ENCODE measurements around the gene SLC39A2. TPM values are rescaled to one million over a fixed set of nuclear protein-coding genes. Genes with fewer than 3 reads are reported as not detected.
"Not testable (repeated sequence)": the region's sequence is repeated elsewhere in the genome, so short reads cannot be mapped to it uniquely, and the experiment has no call there.

The SLC39A2 gene
- polyA plus RNA-seq, 3 donors: not detected

DNA sequence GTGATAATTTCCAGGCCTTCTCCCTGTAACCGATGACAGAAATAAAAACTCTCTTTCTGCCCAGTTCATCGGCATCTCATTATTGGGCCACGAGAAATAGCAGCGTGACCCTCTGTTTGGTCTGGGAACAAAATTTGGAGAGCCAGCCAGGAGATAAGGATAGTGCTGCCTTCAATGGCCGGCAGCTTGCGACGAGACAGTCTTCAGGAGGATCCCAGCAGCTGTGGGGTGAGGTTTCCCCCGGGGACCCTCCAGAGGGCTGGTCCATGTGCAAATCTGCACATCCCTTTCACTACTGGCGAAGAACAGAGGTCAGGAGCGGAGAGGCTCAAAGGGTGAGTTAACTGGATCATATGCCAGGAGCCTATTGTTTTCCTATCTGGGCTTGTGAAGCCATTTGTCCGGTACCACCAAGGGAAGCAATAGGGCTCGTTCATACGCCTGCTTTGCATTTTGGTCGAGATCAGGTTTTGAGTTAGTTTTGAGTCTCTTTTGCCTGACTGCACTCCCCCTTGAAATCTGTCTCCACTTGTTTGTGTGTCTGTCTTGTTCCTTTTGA lies 4.8 kb downstream of the SLC39A2 start:
- DNase-seq: no peak
- no peaks in the 10 kb centered on the region for H4K20me1 ChIP-seq (ENCODE audit: insufficient read depth, low read length)
- no peak overlapping the region for H3K9ac ChIP-seq (ENCODE audit: insufficient read depth, low read length, poor library complexity, severe bottlenecking)
- H3K4me1 Mint-ChIP-seq: no peaks in the 10 kb centered on the region
- no peaks in the 10 kb centered on the region for H3K4me1 ChIP-seq (ENCODE audit: control insufficient read depth in 1 of 2, insufficient read depth in 2 of 2, low read length in 2 of 2)
- no peaks in the 10 kb centered on the region for H3K79me2 ChIP-seq (ENCODE audit: insufficient read depth, low read length)
- H3K4me3 ChIP-seq (replicated peaks in 1 of 3; ENCODE audit: low read depth in 2 of 3, low read length in 3 of 3): no peak overlapping the region
- H3K27ac Mint-ChIP-seq: no peak overlapping the region
- H3K4me3 Mint-ChIP-seq: no peak overlapping the region
- H3K27me3 Mint-ChIP-seq (ENCODE audit: low read depth in 3 of 3): peaks cover 0 to 3% (median 0%) of the 10 kb centered on the region in 3 donors
- no peaks in the 10 kb centered on the region for H3K36me3 ChIP-seq (replicated peaks in 1 of 2; ENCODE audit: control insufficient read depth in 1 of 2, insufficient read depth in 2 of 2, low read length in 2 of 2)
- H3K27ac ChIP-seq (ENCODE audit: low read depth in 1 of 2, low read length in 2 of 2): no peak overlapping the region
- no peak overlapping the region for H2AFZ ChIP-seq (ENCODE audit: insufficient read depth, low read depth, low read length, poor library complexity, severe bottlenecking)
- no peaks in the 10 kb centered on the region for H3K36me3 Mint-ChIP-seq
- intact Hi-C loops (cut with micrococcal nuclease): no loop called here
- peaks cover 0 to 1% (median 0%) of the 10 kb centered on the region in 7 donors for H3K9me3 Mint-ChIP-seq
- 100% methylated on average over 7 of the region's 14 CpGs for WGBS (ENCODE audit: insufficient coverage)
- H3K9me3 ChIP-seq (replicated peaks in 1 of 2; ENCODE audit: control insufficient read depth in 1 of 2, insufficient read depth in 1 of 2, low read length in 2 of 2): no peaks in the 10 kb centered on the region
- H3K27me3 ChIP-seq (ENCODE audit: control insufficient read depth in 2 of 2, insufficient read depth in 2 of 2, low read length in 2 of 2): no peaks in the 10 kb centered on the region
- no peak overlapping the region for H3K4me2 ChIP-seq (replicated peaks; ENCODE audit: extremely low read depth, low read length, poor library complexity, severe bottlenecking)
- TF ChIP-seq CTCF (IDR thresholded peaks at IDR 0.05): no peak

DNA sequence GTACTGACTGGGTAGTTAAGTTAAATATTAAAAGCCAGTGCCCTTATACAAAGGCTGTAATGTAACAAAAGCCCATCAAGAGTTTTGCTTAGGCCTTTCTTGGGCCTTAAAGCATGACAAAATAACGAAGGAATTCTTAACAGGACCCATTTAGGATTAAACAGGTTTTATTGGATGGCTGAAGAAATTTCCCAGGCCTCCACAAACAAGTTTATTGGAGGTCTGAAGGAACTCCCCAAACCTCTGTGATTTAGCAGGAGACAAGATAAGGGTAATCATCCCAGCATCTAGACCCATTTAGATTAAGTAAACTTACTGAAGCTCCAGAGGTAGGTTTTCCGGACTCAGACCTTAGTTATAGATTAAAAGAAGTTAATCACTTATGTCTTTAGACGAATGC lies 10.6 kb downstream of the SLC39A2 start:
- not testable (repeated sequence) for H3K4me1 Mint-ChIP-seq; H3K9me3 ChIP-seq (replicated peaks in 1 of 2; ENCODE audit: control insufficient read depth in 1 of 2, insufficient read depth in 1 of 2, low read length in 2 of 2); H3K36me3 Mint-ChIP-seq; H3K27ac ChIP-seq (ENCODE audit: low read depth in 1 of 2, low read length in 2 of 2); H3K4me3 Mint-ChIP-seq; H3K79me2 ChIP-seq (ENCODE audit: insufficient read depth, low read length); H3K9me3 Mint-ChIP-seq; H2AFZ ChIP-seq (ENCODE audit: insufficient read depth, low read depth, low read length, poor library complexity, severe bottlenecking); H3K27ac Mint-ChIP-seq; H3K27me3 ChIP-seq (ENCODE audit: control insufficient read depth in 2 of 2, insufficient read depth in 2 of 2, low read length in 2 of 2); H3K4me2 ChIP-seq (replicated peaks; ENCODE audit: extremely low read depth, low read length, poor library complexity, severe bottlenecking); H3K9ac ChIP-seq (ENCODE audit: insufficient read depth, low read length, poor library complexity, severe bottlenecking); DNase-seq; H3K36me3 ChIP-seq (replicated peaks in 1 of 2; ENCODE audit: control insufficient read depth in 1 of 2, insufficient read depth in 2 of 2, low read length in 2 of 2); H3K4me3 ChIP-seq (replicated peaks in 1 of 3; ENCODE audit: low read depth in 2 of 3, low read length in 3 of 3); H3K4me1 ChIP-seq (ENCODE audit: control insufficient read depth in 1 of 2, insufficient read depth in 2 of 2, low read length in 2 of 2); H4K20me1 ChIP-seq (ENCODE audit: insufficient read depth, low read length)
- no CpG with 5 or more reads among the region's 3 CpGs for WGBS (ENCODE audit: insufficient coverage)
- peaks cover 11 to 16% (median 15%) of the 10 kb centered on the region in 3 donors for H3K27me3 Mint-ChIP-seq (ENCODE audit: low read depth in 3 of 3)
- intact Hi-C loops (cut with micrococcal nuclease): loop anchor here in 1 of 2 donors (5.0 to 10.0 kb wide), 3 partner anchors 55 to 98 kb away; no protein-coding TSS in a partner anchor
